WTC11 (cell line): Measurements from ENCODE around the gene ARHGEF9.

Experiments
- TF ChIP-seq, protein P1 (sequence below): sonication (generic); formaldehyde crosslinking; IDR thresholded peaks from 2 replicates; pipeline ENCODE4 v1.8.0; 2022; ENCODE audit warnings: mild to moderate bottlenecking, missing genetic modification reagents
- TF ChIP-seq, protein P2 (sequence below): sonication (generic); formaldehyde crosslinking; IDR thresholded peaks from 2 replicates; pipeline ENCODE4 v1.8.1; 2022; ENCODE audit warnings: low read depth, missing genetic modification reagents, borderline replicate concordance
- TF ChIP-seq, protein P3 (sequence below): fragments of 200-600 bp; IDR thresholded peaks from 2 replicates; pipeline ENCODE4 v1.8.0; 2022; ENCODE audit warnings: antibody characterized with exemption

DNA sequence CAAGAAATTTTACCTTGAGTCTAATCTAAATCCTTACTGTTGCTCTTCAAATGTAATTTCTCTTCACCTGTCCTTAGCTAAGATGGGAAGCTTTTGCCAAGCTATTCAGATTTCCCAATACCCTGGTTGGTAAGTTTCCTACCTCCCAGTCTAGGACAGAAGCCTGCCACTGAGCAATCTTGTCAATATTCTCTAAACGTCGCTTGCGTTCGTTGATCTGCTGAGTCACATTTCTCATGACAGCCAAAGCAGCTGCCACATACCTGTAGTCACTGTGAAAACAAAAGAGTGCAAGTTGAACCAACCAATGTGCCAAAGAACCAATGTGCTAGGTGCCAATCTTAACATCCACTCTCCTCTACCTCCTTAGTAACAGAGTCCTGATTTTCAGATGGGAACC is 111.1 kb downstream of the ARHGEF9 start:
- TF ChIP-seq, protein P1, sequence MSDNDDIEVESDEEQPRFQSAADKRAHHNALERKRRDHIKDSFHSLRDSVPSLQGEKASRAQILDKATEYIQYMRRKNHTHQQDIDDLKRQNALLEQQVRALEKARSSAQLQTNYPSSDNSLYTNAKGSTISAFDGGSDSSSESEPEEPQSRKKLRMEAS, result no peak
- TF ChIP-seq, protein P2, sequence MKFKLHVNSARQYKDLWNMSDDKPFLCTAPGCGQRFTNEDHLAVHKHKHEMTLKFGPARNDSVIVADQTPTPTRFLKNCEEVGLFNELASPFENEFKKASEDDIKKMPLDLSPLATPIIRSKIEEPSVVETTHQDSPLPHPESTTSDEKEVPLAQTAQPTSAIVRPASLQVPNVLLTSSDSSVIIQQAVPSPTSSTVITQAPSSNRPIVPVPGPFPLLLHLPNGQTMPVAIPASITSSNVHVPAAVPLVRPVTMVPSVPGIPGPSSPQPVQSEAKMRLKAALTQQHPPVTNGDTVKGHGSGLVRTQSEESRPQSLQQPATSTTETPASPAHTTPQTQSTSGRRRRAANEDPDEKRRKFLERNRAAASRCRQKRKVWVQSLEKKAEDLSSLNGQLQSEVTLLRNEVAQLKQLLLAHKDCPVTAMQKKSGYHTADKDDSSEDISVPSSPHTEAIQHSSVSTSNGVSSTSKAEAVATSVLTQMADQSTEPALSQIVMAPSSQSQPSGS (CRISPR knock-in tag), result no peak
- TF ChIP-seq, protein P3, sequence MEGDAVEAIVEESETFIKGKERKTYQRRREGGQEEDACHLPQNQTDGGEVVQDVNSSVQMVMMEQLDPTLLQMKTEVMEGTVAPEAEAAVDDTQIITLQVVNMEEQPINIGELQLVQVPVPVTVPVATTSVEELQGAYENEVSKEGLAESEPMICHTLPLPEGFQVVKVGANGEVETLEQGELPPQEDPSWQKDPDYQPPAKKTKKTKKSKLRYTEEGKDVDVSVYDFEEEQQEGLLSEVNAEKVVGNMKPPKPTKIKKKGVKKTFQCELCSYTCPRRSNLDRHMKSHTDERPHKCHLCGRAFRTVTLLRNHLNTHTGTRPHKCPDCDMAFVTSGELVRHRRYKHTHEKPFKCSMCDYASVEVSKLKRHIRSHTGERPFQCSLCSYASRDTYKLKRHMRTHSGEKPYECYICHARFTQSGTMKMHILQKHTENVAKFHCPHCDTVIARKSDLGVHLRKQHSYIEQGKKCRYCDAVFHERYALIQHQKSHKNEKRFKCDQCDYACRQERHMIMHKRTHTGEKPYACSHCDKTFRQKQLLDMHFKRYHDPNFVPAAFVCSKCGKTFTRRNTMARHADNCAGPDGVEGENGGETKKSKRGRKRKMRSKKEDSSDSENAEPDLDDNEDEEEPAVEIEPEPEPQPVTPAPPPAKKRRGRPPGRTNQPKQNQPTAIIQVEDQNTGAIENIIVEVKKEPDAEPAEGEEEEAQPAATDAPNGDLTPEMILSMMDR, result no peak
